Heart left ventricle (tissue), 13 donors: ENCODE data around the gene KRTAP4-7.
"Not testable (repeated sequence)": the region's sequence is repeated elsewhere in the genome, so short reads cannot be mapped to it uniquely, and the experiment has no call there.

Experiments
- POLR2A ChIP-seq, 2 donors: fragments of 450-650 bp; IDR thresholded peaks; one replicate each; pipeline ENCODE4 v1.6.1; 2017; ENCODE audit warnings: antibody characterized with exemption in 2 of 2, mild to moderate bottlenecking in 2 of 2, moderate library complexity in 2 of 2
- TF ChIP-seq, protein P1 (sequence below), 12 donors: fragments of 200-600 bp; sonication (generic) in 4 of 12; IDR thresholded peaks; one replicate each; pipeline versions ENCODE4 v1.5.0 to v1.8.0; 2018 to 2022; ENCODE audit warnings: antibody characterized with exemption in 12 of 12, mild to moderate bottlenecking in 5 of 12
- donor health status: ischemic (EF 13 %, LVEDD 7.1; RV severe dilation, severe dysfunction).
- donor health status: DM: no; HTN: yes; CAD: no.
- donor health status: DM: no; HTN: no; CAD: no.
- donor health status: ischemic (EF 25% LVEDD 6.9; RV normal size, moderate dysfunction).
- donor health status: ischemic (EF 25% LVEDD 5.7; RV mildly dilated, moderate dysfunction).
- donor health status: ischemic (EF 35%, LVEDD 5.7; RV mildly dilated, moderate dysfunction).
- donor health status: nonischemic (EF 11% LVEDD 7.7; RV severe dilation, severe dysfunction).
- donor health status: DM: yes; HTN: yes; CAD: no.
- donor health status: PGD.
- donor health status: ischemic (EF 29% LVEDD 5.4; RV normal size, mild dysfunction).
- donor health status: nonischemic (EF 23%, LVEDD 6.1; RV moderate dilation, normal function).

DNA sequence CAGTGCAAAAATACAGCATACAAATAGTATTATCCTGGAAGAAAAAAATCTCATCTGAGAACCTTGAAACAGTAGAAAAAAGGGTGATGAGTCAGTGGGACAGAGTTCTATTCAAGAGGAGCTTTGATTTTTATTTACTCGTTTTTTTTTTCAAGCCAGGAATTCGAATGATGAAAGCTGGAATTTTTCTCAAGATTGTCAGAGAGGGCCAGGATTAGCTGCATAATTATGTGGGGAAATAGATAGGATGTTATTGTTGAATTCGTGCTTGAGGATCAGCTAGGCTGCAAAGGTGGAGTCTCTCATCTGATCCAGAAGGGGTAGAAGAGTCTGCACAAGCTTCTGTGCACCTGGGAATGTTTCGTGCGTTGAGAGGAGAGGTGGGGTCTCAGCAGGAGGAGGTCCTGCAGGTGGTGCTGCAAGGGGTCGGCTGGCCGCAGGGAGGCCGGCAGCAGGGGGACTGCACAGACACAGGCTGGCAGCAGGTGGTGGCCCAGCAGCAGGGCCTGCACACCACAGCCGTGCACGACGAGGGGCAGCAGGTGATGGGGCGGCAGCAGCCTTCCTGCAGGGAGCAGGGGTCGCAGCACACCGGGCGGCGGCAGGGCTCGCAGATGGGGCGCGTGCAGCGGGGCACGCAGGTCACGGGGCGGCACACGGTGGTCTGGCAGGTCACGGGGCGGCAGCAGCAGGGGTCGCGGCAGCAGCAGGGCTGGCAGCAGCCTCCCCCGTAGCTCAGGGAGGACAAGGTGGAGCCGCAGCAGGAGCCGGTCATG, 24.5 kb upstream of the KRTAP4-7 start:
- TF ChIP-seq POLR2A (IDR thresholded peaks at IDR 0.05): not testable (repeated sequence)
- TF ChIP-seq, protein P1, sequence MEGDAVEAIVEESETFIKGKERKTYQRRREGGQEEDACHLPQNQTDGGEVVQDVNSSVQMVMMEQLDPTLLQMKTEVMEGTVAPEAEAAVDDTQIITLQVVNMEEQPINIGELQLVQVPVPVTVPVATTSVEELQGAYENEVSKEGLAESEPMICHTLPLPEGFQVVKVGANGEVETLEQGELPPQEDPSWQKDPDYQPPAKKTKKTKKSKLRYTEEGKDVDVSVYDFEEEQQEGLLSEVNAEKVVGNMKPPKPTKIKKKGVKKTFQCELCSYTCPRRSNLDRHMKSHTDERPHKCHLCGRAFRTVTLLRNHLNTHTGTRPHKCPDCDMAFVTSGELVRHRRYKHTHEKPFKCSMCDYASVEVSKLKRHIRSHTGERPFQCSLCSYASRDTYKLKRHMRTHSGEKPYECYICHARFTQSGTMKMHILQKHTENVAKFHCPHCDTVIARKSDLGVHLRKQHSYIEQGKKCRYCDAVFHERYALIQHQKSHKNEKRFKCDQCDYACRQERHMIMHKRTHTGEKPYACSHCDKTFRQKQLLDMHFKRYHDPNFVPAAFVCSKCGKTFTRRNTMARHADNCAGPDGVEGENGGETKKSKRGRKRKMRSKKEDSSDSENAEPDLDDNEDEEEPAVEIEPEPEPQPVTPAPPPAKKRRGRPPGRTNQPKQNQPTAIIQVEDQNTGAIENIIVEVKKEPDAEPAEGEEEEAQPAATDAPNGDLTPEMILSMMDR (IDR thresholded peaks at IDR 0.05): not testable (repeated sequence)
